GDM1 (cell line): ENCODE data around the gene KIF13A.
"Not testable (repeated sequence)": the region's sequence is repeated elsewhere in the genome, so short reads cannot be mapped to it uniquely, and the experiment has no call there.

Source experiments
- DNase-seq: peaks from one replicate; lab custom pipeline; 2025; lab: John Stamatoyannopoulos, UW

Gene KIF13A

GRCh38 chr6:17790489-17790888, 196.9 kb downstream of the KIF13A start:
- DNase-seq, result no peak

GRCh38 chr6:17785094-17785787, 202.2 kb downstream of the KIF13A start:
- DNase-seq, result no peak

- DNase-seq, result no peak
These were observed 207.4 kb downstream of the KIF13A start for GRCh38 chr6:17780061-17780460.

GRCh38 chr6:17771609-17772008, 215.8 kb downstream of the KIF13A start:
- DNase-seq, result no peak

- no peak for DNase-seq
These were observed 218.6 kb downstream of the KIF13A start for GRCh38 chr6:17768881-17769280.

- DNase-seq, result no peak
These were observed 219.0 kb downstream of the KIF13A start for GRCh38 chr6:17768388-17768787.

- DNase-seq, result no peak
These were observed 224.8 kb downstream of the KIF13A start for GRCh38 chr6:17762651-17763050.

- DNase-seq, result no peak
These were observed 229.3 kb downstream of the KIF13A start for GRCh38 chr6:17758119-17758518.

GRCh38 chr6:17754254-17754653, 233.2 kb downstream of the KIF13A start:
- no peak for DNase-seq

- not testable (repeated sequence) for DNase-seq
These were observed 242.1 kb downstream of the KIF13A start for GRCh38 chr6:17745324-17745723.

GRCh38 chr6:17744757-17745308, 242.6 kb downstream of the KIF13A start:
- DNase-seq, result not testable (repeated sequence)

- DNase-seq, result no peak
These were observed 243.2 kb downstream of the KIF13A start for GRCh38 chr6:17744019-17744756.

GRCh38 chr6:17741507-17741906, 245.9 kb downstream of the KIF13A start:
- DNase-seq, result no peak

GRCh38 chr6:17740559-17741220, 246.7 kb downstream of the KIF13A start:
- no peak for DNase-seq

- DNase-seq, result no peak
These were observed 249.7 kb downstream of the KIF13A start for GRCh38 chr6:17737704-17738252.

GRCh38 chr6:17735311-17735710, 252.1 kb downstream of the KIF13A start:
- DNase-seq, result not testable (repeated sequence)

GRCh38 chr6:17730078-17730704, 257.2 kb downstream of the KIF13A start:
- DNase-seq, result no peak

GRCh38 chr6:17729223-17730077, 258.0 kb downstream of the KIF13A start:
- no peak for DNase-seq

GRCh38 chr6:17728551-17729222, 258.7 kb downstream of the KIF13A start:
- no peak for DNase-seq

- DNase-seq, result no peak
These were observed 262.4 kb downstream of the KIF13A start for GRCh38 chr6:17725083-17725482.
